Ishikawa (cell line): ENCODE data around the gene ITPR2.

Experiments used
- CEBPB ChIP-seq: IDR thresholded peaks from 2 replicates; pipeline ENCODE4 v1.6.1; 2012
- CREB1 ChIP-seq: IDR thresholded peaks from 2 replicates; pipeline ENCODE4 v1.6.1; 2012; ENCODE audit warnings: low read depth
- EGR1 ChIP-seq: IDR thresholded peaks from 2 replicates; pipeline ENCODE4 v1.6.1; 2012
- EP300 ChIP-seq: IDR thresholded peaks from 2 replicates; pipeline ENCODE4 v1.6.1; 2012; ENCODE audit warnings: borderline replicate concordance
- FOXM1 ChIP-seq: IDR thresholded peaks from 2 replicates; pipeline ENCODE4 v1.6.1; 2012; ENCODE audit warnings: low read depth, borderline replicate concordance
- NFIC ChIP-seq: IDR thresholded peaks from 2 replicates; pipeline ENCODE4 v1.6.1; 2012
- RAD21 ChIP-seq: IDR thresholded peaks from 2 replicates; pipeline ENCODE4 v1.6.1; 2012; ENCODE audit warnings: low read depth
- TAF1 ChIP-seq: IDR thresholded peaks from 2 replicates; pipeline ENCODE4 v1.6.1; 2012; ENCODE audit warnings: low read depth, mild to moderate bottlenecking
- TCF12 ChIP-seq: IDR thresholded peaks from 2 replicates; pipeline ENCODE4 v1.6.1; 2012; ENCODE audit warnings: low read depth
- TEAD4 ChIP-seq: IDR thresholded peaks from 2 replicates; pipeline ENCODE4 v1.6.1; 2012
- USF1 ChIP-seq: IDR thresholded peaks from 2 replicates; pipeline ENCODE4 v1.6.1; 2012
- YY1 ChIP-seq: IDR thresholded peaks from 2 replicates; pipeline ENCODE4 v1.6.1; 2012; ENCODE audit warnings: low read depth
- ZBTB7A ChIP-seq: IDR thresholded peaks from 2 replicates; pipeline ENCODE4 v1.6.1; 2012; ENCODE audit warnings: low read depth
- TF ChIP-seq, protein P1 (sequence below): IDR thresholded peaks from 2 replicates; pipeline ENCODE4 v1.6.1; 2012
- TF ChIP-seq, protein P2 (sequence below): IDR thresholded peaks from 2 replicates; pipeline ENCODE4 v1.6.1; 2012; ENCODE audit warnings: low read depth, mild to moderate bottlenecking

ITPR2 gene

GRCh38 chr12:26599096-26599695 lies 233.8 kb downstream of the ITPR2 start:
- no peak for TF ChIP-seq ZBTB7A
- TF ChIP-seq EP300 = no peak
- TF ChIP-seq CEBPB = no peak
- TF ChIP-seq, protein P1, sequence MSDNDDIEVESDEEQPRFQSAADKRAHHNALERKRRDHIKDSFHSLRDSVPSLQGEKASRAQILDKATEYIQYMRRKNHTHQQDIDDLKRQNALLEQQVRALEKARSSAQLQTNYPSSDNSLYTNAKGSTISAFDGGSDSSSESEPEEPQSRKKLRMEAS = no peak
- no peak for TF ChIP-seq USF1
- TF ChIP-seq TAF1 = no peak
- no peak for TF ChIP-seq YY1
- no peak for TF ChIP-seq NFIC
- TF ChIP-seq RAD21 = no peak
- no peak for TF ChIP-seq EGR1
- TF ChIP-seq FOXM1 = no peak
- no peak for TF ChIP-seq TCF12
- TF ChIP-seq, protein P2, sequence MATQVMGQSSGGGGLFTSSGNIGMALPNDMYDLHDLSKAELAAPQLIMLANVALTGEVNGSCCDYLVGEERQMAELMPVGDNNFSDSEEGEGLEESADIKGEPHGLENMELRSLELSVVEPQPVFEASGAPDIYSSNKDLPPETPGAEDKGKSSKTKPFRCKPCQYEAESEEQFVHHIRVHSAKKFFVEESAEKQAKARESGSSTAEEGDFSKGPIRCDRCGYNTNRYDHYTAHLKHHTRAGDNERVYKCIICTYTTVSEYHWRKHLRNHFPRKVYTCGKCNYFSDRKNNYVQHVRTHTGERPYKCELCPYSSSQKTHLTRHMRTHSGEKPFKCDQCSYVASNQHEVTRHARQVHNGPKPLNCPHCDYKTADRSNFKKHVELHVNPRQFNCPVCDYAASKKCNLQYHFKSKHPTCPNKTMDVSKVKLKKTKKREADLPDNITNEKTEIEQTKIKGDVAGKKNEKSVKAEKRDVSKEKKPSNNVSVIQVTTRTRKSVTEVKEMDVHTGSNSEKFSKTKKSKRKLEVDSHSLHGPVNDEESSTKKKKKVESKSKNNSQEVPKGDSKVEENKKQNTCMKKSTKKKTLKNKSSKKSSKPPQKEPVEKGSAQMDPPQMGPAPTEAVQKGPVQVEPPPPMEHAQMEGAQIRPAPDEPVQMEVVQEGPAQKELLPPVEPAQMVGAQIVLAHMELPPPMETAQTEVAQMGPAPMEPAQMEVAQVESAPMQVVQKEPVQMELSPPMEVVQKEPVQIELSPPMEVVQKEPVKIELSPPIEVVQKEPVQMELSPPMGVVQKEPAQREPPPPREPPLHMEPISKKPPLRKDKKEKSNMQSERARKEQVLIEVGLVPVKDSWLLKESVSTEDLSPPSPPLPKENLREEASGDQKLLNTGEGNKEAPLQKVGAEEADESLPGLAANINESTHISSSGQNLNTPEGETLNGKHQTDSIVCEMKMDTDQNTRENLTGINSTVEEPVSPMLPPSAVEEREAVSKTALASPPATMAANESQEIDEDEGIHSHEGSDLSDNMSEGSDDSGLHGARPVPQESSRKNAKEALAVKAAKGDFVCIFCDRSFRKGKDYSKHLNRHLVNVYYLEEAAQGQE = no peak
- no peak for TF ChIP-seq CREB1
- no peak for TF ChIP-seq TEAD4

DNA sequence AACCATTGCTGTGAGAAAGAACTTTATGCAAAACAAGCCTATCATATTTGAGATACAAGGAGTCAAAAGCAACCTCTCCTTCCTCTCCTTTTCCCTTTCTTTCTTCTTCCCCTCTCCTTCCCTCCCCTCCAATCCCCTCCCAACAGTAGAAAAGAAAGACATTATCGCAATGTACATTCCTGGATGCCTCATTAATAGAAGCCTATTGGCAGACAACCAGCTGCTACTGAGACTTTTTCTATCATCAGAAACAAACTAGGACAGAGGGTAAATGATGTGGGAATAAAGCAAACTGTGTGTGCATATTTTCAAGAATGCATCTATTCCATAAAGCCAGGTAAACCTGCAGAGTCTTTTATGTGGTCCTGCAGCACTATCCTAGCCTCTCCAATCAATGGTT lies 237.2 kb downstream of the ITPR2 start:
- no peak for TF ChIP-seq CREB1
- TF ChIP-seq NFIC = no peak
- no peak for TF ChIP-seq USF1
- no peak for TF ChIP-seq CEBPB
- TF ChIP-seq TCF12 = no peak
- no peak for TF ChIP-seq ZBTB7A
- no peak for TF ChIP-seq RAD21
- no peak for TF ChIP-seq EP300
- no peak for TF ChIP-seq TEAD4
- no peak for TF ChIP-seq YY1

DNA sequence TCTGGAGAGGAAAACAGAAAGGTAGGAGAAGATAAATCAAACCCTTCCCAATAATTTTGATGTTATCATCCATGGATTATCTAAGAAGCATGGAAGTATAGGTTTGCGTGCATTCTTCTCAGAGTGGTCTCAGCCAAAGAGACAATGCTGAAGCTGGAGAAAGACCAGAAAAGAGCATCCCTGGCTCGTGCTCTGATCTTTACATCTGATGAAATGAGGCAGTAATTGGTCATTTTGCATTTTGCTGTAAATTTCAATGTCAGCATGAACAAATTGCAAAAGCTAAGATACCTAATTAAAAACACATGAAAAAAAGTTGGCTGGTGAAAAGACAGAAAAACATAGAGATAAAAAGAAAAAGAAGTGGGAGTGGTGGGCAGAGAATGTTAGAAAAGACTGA lies 252.4 kb downstream of the ITPR2 start:
- no peak for TF ChIP-seq RAD21
- TF ChIP-seq TCF12 = no peak
- no peak for TF ChIP-seq YY1
- no peak for TF ChIP-seq EP300
- no peak for TF ChIP-seq CREB1

DNA sequence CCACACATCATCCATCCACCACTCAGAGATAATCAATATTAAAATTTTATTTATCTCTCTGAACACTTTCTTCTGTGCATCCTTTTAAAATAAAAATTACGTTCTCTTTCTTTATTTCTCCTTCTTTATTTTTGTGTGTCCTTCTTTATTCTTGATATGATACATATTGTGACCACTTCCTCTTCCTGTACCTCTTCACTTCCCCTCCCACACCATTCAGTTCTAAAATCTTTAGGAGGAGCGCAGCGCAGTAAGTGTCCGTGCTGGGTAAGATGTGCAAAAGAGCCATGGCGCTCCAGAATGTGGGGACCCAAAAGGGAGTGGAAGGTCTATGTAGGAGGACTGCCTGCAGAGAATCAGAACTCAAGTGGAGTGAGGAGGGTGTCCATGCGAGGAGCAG lies 256.7 kb downstream of the ITPR2 start:
- TF ChIP-seq RAD21 (no peak), TEAD4 (no peak), CEBPB (no peak), FOXM1 (no peak), NFIC (no peak), TCF12 (no peak), ZBTB7A (no peak), EGR1 (no peak), YY1 (no peak), CREB1 (no peak), USF1 (no peak), EP300 (no peak), TAF1 (no peak)
- TF ChIP-seq, protein P1 = no peak
- TF ChIP-seq, protein P2 = no peak

DNA sequence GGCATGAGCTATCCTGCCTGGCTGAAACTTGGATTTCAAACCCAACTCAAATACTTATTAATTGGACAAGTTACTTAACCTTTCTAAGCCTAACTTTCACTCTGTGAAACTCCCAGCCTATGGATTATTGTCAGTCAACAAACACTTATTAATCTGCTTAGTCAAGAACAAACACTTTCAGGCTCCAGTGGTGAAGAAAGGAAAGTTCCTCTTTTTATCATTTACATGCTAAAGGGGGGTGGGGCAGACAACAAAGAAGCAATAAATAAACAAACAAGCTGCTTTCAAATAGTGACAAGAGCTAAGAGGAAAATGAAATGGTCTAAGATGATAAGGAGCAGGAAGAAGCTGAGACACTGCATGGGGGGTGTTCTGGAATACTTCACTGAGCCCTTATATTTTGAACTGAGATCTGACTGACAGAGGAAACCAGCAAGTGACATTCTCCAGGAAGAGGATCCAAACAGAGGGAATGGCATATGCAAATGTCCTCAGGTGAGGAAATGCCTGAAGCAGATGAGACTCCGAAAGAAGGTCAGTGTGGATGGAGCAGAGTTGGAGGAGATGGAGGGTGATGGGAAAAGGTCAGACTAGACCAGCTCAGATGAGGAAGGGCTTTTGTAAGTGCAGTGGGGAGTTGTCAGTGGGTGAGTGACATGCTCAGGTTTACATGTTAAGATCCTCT lies 259.6 kb downstream of the ITPR2 start:
- no peak for TF ChIP-seq RAD21
- no peak for TF ChIP-seq TEAD4
- TF ChIP-seq CREB1 = no peak
- TF ChIP-seq, protein P2 = no peak
- TF ChIP-seq FOXM1 = no peak
- no peak for TF ChIP-seq NFIC
- TF ChIP-seq, protein P1 = no peak
